AG09309 (cell line): ENCODE results near the gene OR52L1.
"Not testable (repeated sequence)": the region's sequence is repeated elsewhere in the genome, so short reads cannot be mapped to it uniquely, and the experiment has no call there.

Source experiments
- DNase-seq: peaks from one replicate; pipeline ENCODE4 v3.0.0-alpha.2; 2010; ENCODE audit warnings: low read depth
- H3K4me3 ChIP-seq: 2 replicates; pipeline ENCODE4 v1.5.1; 2011; ENCODE audit warnings: mild to moderate bottlenecking, low read depth, low read length, moderate library complexity; ENCODE audit not compliant: control insufficient read depth
- CTCF ChIP-seq: IDR thresholded peaks from 2 replicates; pipeline ENCODE4 v1.5.1; 2011; ENCODE audit warnings: mild to moderate bottlenecking, low read depth, low read length, inconsistent platforms; ENCODE audit not compliant: insufficient read depth, control insufficient read depth; ENCODE audit errors: missing control alignments

The OR52L1 gene

GRCh38 chr11:5989203-5989602 lies 2.4 kb upstream of the OR52L1 start:
- DNase-seq, result no peak
- H3K4me3 ChIP-seq, result no peak overlapping the region
- TF ChIP-seq CTCF, result no peak

DNA sequence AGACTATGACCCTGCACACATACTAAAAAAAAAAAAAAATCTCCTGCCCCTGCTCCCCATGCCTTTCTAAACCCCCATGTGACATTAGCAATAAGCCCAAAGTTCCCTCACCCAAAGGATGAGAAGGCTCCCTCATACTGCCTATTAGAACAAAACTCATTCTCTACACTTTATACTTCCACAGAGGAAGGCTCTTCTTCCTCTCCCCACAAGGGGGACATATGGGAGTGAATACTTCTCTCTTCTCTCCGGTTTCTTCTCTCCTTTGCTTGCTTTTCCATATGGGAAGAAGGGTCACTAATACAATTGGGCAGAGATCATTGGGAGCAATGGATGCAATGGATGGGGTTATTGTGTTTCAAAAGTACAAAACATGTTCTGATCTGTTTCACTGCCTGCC lies 3.3 kb downstream of the OR52L1 start:
- DNase-seq, result no peak
- no peak overlapping the region for H3K4me3 ChIP-seq
- no peak for TF ChIP-seq CTCF

GRCh38 chr11:5973530-5973929 lies 13.3 kb downstream of the OR52L1 start:
- no peak for DNase-seq
- TF ChIP-seq CTCF, result no peak
- H3K4me3 ChIP-seq, result no peak overlapping the region

DNA sequence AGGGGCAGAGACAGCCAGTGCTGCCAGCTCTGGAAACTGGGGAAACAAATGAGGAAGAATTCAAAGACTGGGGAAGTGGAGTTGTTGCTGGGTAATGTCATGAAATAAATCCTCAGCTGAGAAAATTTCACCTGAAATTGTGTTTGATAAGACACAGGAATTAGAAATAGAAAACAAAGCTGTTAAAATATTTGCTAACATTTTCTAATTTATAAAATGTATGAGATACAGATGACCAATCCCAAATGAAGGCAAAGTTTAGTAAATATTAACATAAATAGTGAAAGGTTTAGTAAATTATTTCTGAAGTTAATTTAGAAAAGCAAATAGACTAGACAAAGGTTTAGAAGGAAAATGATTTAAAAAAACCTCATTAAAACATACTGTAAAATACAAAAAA lies 18.4 kb downstream of the OR52L1 start, which contains the start of gene OR56A5:
Gene OR56A5 (minus strand): TSS at position 101 of the 400 bp plus-strand sequence. CDS start 0 bp downstream, at position 101.
- no peak for TF ChIP-seq CTCF
- DNase-seq, result no peak

GRCh38 chr11:5967708-5968107 lies 19.1 kb downstream of the OR52L1 start:
- H3K4me3 ChIP-seq, result no peak overlapping the region
- no peak for DNase-seq
- no peak for TF ChIP-seq CTCF

More for the DNA sequence above, 18.4 kb downstream of the OR52L1 start, which contains the start of gene OR56A5:
- no peak within 1 kb of the TSS for H3K4me3 ChIP-seq

GRCh38 chr11:5966958-5967357 lies 19.8 kb downstream of the OR52L1 start:
- H3K4me3 ChIP-seq, result no peak overlapping the region
- DNase-seq, result no peak
- no peak for TF ChIP-seq CTCF

- H3K4me3 ChIP-seq, DNase-seq: not testable (repeated sequence)
Observed at GRCh38 chr11:5960704-5961320, 26.0 kb downstream of the OR52L1 start.
